DMS 273 (cell line): ENCODE data around the gene MAD1L1.

Experiments
- DNase-seq: peaks from one replicate; lab custom pipeline; 2025; ENCODE audit not compliant: unreplicated experiment; lab: John Stamatoyannopoulos, UW

MAD1L1 gene

GRCh38 chr7:1813394-1814088 lies 419.2 kb downstream of the MAD1L1 start:
- no peak for DNase-seq

- peak; percentile 90 for DNase-seq
These were observed 420.0 kb downstream of the MAD1L1 start for GRCh38 chr7:1812509-1813393.

- peak; percentile 83 for DNase-seq
These were observed 420.8 kb downstream of the MAD1L1 start for GRCh38 chr7:1811850-1812508.

- peak; percentile 94 for DNase-seq
These were observed 421.5 kb downstream of the MAD1L1 start for GRCh38 chr7:1810961-1811849.

GRCh38 chr7:1810521-1810920 lies 422.2 kb downstream of the MAD1L1 start:
- peak; percentile 71 for DNase-seq

- no peak for DNase-seq
These were observed 423.0 kb downstream of the MAD1L1 start for GRCh38 chr7:1809601-1810258.

- no peak for DNase-seq
These were observed 423.7 kb downstream of the MAD1L1 start for GRCh38 chr7:1809070-1809469.

- no peak for DNase-seq
These were observed 424.7 kb downstream of the MAD1L1 start for GRCh38 chr7:1807821-1808600.

GRCh38 chr7:1806354-1806753 lies 426.4 kb downstream of the MAD1L1 start:
- DNase-seq = no peak

- DNase-seq = no peak
These were observed 428.4 kb downstream of the MAD1L1 start for GRCh38 chr7:1804310-1804709.

- DNase-seq = no peak
These were observed 429.8 kb downstream of the MAD1L1 start for GRCh38 chr7:1802899-1803298.

- no peak for DNase-seq
These were observed 431.8 kb downstream of the MAD1L1 start for GRCh38 chr7:1800902-1801301.

- no peak for DNase-seq
These were observed 434.6 kb downstream of the MAD1L1 start for GRCh38 chr7:1798191-1798590.

GRCh38 chr7:1794888-1795542 lies 437.7 kb downstream of the MAD1L1 start:
- DNase-seq = peak; percentile 42

- no peak for DNase-seq
These were observed 445.0 kb downstream of the MAD1L1 start for GRCh38 chr7:1787681-1788235.

- no peak for DNase-seq
These were observed 445.5 kb downstream of the MAD1L1 start for GRCh38 chr7:1787241-1787640.

- DNase-seq = no peak
These were observed 446.9 kb downstream of the MAD1L1 start for GRCh38 chr7:1785839-1786238.

GRCh38 chr7:1781369-1781768 lies 451.4 kb downstream of the MAD1L1 start:
- no peak for DNase-seq

GRCh38 chr7:1779445-1779844 lies 453.3 kb downstream of the MAD1L1 start:
- no peak for DNase-seq
